Epithelial cell of prostate (primary cell): Measurements from ENCODE around the gene ELN.
"Not testable (repeated sequence)": the region's sequence is repeated elsewhere in the genome, so short reads cannot be mapped to it uniquely, and the experiment has no call there.

Experiments used
- DNase-seq: peaks from one replicate; pipeline ENCODE4 v3.0.0-alpha.2; 2011; ENCODE audit warnings: low read depth, low spot score
- H3K27ac ChIP-seq: fragments of 450-650 bp; 2 replicates; pipeline ENCODE4 v1.5.1; 2017; ENCODE audit warnings: mild to moderate bottlenecking

The ELN gene

DNA sequence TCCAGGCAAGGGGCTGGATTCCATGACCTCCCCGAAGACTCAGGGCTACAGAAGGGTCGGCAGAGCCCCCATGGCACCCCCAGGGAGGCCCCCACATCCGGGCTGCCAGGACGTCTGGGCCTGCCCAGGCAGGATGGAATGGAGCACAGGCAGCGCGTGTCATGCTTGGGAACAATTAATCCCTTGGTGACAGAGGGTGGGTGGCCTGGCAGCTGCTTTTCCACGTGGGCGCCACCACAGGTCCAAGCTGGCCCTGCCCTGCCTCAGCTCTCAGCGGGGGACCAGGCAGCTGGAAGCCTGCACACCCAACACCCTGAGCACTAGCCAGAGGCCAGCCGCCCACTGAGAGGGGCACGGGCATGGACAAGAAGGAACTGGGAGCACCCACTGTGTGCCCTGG is 11.4 kb downstream of the ELN start:
- H3K27ac ChIP-seq: no peak overlapping the region

DNA sequence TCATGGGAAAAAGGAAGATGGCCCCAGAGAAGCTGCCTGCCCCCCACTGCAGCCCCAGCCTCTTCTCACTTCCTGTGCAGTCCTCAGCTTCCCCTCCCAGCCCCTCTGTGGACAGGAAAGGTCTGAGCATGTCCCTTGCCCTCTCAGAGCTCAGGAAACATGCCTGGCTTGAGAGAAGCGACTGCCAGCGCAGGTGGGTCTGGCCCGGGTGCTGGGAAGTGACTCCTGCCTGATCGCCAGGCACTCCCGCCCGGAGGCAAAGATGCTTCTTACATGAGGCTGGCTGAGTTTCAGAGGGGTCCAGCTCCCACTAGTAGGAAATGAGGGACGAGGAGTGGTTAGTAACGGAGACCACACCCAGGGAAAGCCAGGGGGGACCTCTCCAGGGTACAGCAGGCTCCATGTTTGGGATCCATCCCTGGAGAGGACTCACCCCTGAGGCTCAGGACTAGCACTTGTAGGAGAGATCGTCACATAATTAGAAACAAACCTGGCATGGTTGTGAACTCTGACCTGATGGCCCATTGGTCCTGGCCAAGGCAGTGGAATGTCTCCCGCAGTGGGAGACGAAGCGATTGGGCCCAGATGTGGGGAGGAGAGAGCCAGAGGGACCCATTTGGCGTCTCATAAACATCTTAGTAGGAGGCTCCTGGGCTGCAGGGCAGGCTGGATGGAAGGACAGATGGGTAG is 12.3 kb downstream of the ELN start:
- no peak overlapping the region for H3K27ac ChIP-seq
- no peak for DNase-seq

More for the DNA sequence above, 11.4 kb downstream of the ELN start:
- no peak for DNase-seq

DNA sequence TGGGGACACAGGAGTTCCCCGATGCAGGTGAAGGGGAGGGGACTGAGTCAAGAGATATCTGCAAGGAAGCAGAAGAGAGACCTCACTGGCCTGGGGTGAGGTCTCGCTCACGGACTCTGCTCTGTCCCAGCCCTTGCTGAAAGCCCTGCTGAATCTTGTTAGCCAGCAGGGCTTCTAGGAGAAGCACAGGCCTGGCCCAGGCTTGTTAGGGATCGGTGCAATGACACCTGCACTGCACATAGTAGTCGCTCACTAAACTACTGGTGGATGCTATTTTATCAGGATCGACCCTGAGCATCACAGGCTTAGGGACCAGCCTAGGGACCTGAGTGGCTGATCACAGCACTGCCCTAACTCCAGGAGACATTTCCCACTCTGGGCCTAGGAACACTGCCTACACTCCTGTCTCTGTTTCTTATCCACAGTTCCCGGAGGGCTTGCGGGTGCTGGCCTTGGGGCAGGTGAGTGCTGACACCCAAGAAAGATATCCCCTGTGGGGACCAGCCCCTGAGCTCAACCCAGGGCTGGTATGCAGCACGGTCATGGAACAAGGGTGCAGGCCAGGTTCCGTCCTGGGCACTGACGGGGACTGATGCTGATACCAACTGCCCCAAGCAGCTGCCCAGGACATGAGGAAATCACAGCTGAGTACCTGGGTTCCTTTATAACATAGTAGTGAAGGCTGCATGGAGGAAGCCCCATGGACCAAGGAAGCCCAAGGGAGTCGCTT is 13.0 kb downstream of the ELN start:
- no peak for DNase-seq
- no peak overlapping the region for H3K27ac ChIP-seq

DNA sequence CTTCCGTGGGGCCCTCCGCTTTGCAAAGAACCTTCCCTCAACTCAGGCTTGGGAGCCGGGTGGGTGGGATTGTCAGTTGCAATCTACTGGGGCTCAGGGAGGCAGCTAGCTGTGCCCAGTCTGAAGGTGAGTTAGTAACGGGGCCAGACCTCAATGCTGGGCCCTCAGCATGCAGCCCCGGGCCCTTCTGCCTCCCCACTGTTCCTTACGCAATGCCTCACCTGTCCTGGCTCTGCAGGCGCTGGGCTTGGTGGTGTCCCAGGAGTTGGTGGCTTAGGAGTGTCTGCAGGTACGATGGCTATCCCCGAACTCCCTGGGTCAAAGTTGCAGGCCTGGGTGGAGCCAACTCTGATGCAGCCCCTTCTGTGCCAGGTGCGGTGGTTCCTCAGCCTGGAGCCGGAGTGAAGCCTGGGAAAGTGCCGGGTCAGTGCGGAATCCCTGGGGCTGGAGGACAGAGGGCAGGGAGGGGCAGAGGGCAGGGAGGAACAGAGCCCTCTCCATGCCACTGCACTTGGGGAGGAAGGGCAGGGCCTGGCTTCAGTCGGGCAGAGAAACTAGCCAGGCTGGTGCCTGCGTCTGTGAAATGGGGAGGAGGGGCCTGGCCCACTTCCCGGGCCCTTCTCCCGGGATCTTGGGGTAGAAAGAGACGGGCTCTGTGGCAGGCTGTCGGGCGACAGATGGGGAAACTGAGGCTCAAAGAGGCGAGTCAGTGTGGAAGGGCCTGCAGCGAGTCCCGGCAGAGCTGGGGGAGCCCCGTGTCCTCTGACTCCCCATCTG is 15.0 kb downstream of the ELN start:
- DNase-seq: no peak
- no peak overlapping the region for H3K27ac ChIP-seq

DNA sequence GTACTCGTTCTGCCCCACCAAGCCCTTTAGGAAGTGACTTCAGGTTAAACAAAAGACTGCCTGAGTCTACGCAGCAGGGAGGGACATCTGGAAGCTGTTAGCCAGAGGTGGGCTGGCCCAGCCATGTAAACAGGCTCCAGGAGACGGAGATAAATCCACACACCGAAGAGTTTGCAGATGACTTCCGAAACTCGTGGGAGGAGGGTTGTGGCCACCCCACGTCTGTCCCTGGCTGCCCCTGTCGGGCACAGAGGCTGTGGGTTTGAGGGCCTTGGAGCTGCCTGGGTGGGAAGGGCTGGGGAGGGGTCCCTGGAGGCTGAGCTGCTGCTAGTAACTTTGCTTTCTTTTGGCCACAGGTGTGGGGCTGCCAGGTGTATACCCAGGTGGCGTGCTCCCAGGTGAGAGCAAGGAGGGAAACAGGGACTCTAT is 15.6 kb downstream of the ELN start:
- DNase-seq: no peak

GRCh38 chr7:74044366-74045350 is 16.7 kb downstream of the ELN start:
- no peak for DNase-seq
- no peak overlapping the region for H3K27ac ChIP-seq

More for the DNA sequence above, 15.6 kb downstream of the ELN start:
- no peak overlapping the region for H3K27ac ChIP-seq

DNA sequence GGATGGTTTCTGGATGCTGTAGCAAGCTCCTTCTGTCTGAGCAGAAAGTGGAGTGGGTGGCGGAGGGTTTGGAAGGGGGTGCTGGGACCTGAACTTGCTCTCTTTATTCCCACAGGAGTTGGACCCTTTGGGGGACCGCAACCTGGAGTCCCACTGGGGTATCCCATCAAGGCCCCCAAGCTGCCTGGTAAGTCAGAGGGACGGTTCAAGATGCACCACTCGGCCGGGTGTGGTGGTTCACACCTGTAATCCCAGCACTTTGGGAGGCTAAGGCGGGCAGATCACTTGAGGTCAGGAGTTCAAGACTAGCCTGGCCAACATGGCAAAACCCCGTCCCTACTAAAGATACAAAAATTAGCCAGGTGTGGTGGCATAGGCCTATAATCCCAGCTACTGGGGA is 18.6 kb downstream of the ELN start:
- not testable (repeated sequence) for H3K27ac ChIP-seq, DNase-seq

- H3K27ac ChIP-seq: no peak overlapping the region
- DNase-seq: no peak
These were observed 19.9 kb downstream of the ELN start for GRCh38 chr7:74047804-74048380.

DNA sequence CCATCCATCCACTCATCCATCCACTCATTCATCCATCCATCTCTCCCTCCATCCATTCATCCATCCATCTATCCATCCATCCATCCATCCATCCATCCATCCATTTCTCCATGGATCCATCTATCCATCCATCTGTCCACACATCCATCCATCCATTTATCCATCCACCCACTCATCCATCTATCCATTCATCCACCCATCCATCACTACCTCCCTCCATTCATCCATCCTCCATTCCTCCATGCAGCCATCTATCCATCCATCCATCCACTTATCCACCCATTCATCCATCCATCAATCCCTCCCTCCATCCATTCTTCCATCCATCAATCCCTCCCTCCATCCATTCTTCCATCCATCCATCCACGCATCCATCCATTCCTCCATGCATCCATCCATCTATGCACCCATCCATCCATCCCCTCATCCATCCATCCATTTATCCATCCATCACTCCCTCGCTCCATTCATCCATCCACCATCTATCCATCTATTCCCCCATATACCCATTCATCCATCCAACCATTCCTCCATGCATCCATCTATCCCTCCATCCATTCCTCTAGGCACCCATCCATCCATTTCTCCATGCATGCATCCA is 21.1 kb downstream of the ELN start:
- H3K27ac ChIP-seq: no peak overlapping the region
- no peak for DNase-seq

- no peak overlapping the region for H3K27ac ChIP-seq
- DNase-seq: no peak
These were observed 22.2 kb downstream of the ELN start for GRCh38 chr7:74049997-74050798.

- no peak overlapping the region for H3K27ac ChIP-seq
- no peak for DNase-seq
These were observed 23.2 kb downstream of the ELN start for GRCh38 chr7:74051193-74051592.

DNA sequence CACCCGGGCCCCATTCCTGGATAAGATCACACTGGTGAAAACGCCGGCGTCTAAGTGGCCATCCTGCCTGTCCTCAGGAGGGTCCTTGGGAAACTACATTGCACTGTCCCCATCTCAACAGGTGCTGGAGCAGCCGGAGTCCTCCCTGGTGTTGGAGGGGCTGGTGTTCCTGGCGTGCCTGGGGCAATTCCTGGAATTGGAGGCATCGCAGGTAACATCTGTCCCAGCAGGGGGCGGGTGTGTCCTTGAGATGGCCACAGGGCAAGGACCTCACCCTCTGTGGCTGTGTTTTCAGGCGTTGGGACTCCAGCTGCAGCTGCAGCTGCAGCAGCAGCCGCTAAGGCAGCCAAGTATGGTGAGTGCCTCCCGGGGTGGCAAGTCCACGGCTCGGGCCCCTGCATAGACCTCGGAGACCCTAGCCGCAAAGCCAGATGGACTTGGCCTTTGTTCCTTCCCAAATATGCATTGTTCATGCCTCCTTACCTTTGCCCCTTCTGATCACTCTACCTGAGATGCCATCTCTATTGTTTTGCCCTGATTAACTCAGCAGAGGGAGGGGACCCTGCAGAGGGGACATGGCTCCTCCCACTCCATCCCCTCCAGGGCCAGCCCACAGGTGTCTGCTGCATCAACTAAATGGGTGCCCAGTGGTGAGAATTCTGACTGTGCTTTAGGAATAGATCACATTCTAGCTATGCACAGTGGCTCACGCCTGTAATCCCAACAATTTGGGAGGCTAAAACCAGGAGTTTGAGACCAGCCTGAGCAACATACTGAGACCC is 23.8 kb downstream of the ELN start:
- H3K27ac ChIP-seq: no peak overlapping the region
- no peak for DNase-seq

DNA sequence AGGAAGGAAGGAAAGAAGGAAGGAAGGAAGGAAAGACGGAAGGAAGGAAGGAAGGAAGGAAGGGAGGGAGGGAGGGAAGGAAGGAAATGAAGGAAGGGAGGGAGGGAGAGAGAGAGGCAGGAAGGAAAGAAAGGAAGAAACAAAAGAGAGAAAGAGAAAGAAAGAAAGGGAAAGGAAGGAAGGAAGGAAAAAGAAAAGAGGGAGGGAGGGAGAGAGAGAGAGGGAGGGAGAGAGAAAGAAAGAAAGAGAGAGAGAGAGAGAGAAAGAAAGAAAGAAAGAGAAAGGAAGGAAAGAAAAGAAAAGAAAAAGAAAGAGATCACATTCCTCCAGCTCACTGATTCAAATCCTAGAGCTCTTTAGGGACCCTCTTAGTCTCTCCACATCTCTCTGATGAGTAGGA is 24.7 kb downstream of the ELN start:
- DNase-seq: no peak
- no peak overlapping the region for H3K27ac ChIP-seq

GRCh38 chr7:74053589-74054186 is 25.7 kb downstream of the ELN start:
- H3K27ac ChIP-seq: no peak overlapping the region
- DNase-seq: no peak

- no peak for DNase-seq
- no peak overlapping the region for H3K27ac ChIP-seq
These were observed 28.3 kb downstream of the ELN start for GRCh38 chr7:74056096-74056915.

DNA sequence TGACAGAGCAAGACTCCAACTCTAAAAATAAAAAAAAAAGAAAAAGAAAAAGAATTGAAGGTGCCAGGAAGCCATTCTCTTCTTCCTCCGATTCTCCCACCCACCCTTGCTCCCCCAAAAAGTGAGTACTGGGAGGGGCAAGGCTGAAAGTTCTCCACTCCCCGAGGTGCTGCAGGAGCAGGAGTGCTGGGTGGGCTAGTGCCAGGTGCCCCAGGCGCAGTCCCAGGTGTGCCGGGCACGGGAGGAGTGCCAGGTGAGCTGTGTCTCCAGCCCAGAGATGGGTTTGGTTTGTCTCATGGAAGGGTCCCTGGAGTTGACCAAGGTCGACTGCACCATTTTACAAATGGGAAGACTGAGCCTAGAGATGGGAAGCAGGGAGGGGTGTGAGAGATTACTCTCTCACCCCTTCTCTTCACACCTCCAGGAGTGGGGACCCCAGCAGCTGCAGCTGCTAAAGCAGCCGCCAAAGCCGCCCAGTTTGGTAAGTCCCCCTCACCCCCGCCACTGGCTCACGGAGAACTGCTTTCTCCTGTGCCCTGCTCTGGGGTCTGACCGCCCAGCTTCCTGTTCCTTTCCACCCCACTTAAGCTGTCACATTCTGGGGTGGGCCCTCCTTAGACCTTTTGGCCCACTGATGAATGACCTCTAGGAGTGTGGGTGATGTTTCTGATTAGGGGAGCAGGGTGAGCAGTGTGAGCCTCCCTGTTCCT is 29.4 kb downstream of the ELN start:
- no peak for DNase-seq
- H3K27ac ChIP-seq: no peak overlapping the region
